PC-3 (cell line): ENCODE measurements around the gene CEACAM19. TPM values are rescaled to one million over a fixed set of nuclear protein-coding genes. Genes with fewer than 3 reads are reported as not detected.

Experiments used
- ATAC-seq: fragments of 200-7000 bp; cut with Tn5 transposase; 2 replicates; pipeline ENCODE4 v1.9.1; 2020; ENCODE audit warnings: mild to moderate bottlenecking, moderate library complexity
- Bru-seq: library from RNA; stranded (reverse); fragments of 400-500 nt; gene quantifications from one replicate; lab custom pipeline; 2021; lab: Mats Ljungman, UMichigan
- BruChase-seq, 2 experiments: library from RNA; stranded (reverse); fragments of 400-500 nt; gene quantifications; one replicate each; lab custom pipeline; 2021; lab: Mats Ljungman, UMichigan
- BruUV-seq: library from RNA; stranded (reverse); fragments of 400-500 nt; replicated peaks from 2 replicates; lab custom pipeline; 2021; lab: Mats Ljungman, UMichigan
- CTCF ChIA-PET: fragments of 300-600 bp; sonication (Branson Sonifier 250); formaldehyde crosslinking; loops from one replicate; lab custom pipeline; 2022; ENCODE audit warnings: antibody characterized with exemption; lab: Charles Lee
- POLR2A ChIA-PET: fragments of 300-600 bp; sonication (Branson Sonifier 250); formaldehyde crosslinking; loops from one replicate; lab custom pipeline; 2022; ENCODE audit warnings: antibody characterized with exemption; ENCODE audit not compliant: unreplicated experiment; lab: Charles Lee
- DNase-seq: peaks from one replicate; pipeline ENCODE4 v3.0.0-alpha.2; 2015
- H2AFZ ChIP-seq: fragments of 300-600 bp; sonication (generic); 2 replicates; pipeline ENCODE4 v1.6.0; 2016; ENCODE audit warnings: antibody characterized with exemption, low read length
- H3F3A ChIP-seq: fragments of 300-600 bp; sonication (generic); one replicate; pipeline ENCODE4 v1.6.0; 2017; ENCODE audit warnings: antibody characterized with exemption, low read length, control low read depth, mild to moderate bottlenecking; ENCODE audit not compliant: unreplicated experiment
- H3K27ac ChIP-seq: fragments of 300-600 bp; sonication (generic); 2 replicates; pipeline ENCODE4 v1.5.1; 2016; ENCODE audit warnings: mild to moderate bottlenecking, low read length
- H3K27me3 ChIP-seq: fragments of 300-600 bp; sonication (generic); 2 replicates; pipeline ENCODE4 v1.6.1; 2016; ENCODE audit warnings: low read length, mixed read lengths
- H3K36me3 ChIP-seq: fragments of 300-600 bp; sonication (generic); 2 replicates; pipeline ENCODE4 v1.6.1; 2016; ENCODE audit warnings: low read depth, mixed run types, low read length, mixed read lengths
- H3K4me1 ChIP-seq: fragments of 300-600 bp; sonication (generic); 2 replicates; pipeline ENCODE4 v1.5.1; 2016; ENCODE audit warnings: low read length; ENCODE audit not compliant: insufficient read depth
- H3K4me2 ChIP-seq: fragments of 300-600 bp; sonication (generic); 2 replicates; pipeline ENCODE4 v1.6.0; 2016; ENCODE audit warnings: low read length
- H3K4me3 ChIP-seq: fragments of 300-600 bp; sonication (generic); 2 replicates; pipeline ENCODE4 v1.5.1; 2016; ENCODE audit warnings: mild to moderate bottlenecking, low read length, mixed read lengths
- H3K79me2 ChIP-seq: fragments of 300-600 bp; sonication (generic); 2 replicates; pipeline ENCODE4 v1.6.1; 2017; ENCODE audit warnings: low read length, mixed read lengths
- H3K9ac ChIP-seq: fragments of 300-600 bp; sonication (generic); 2 replicates; pipeline ENCODE4 v1.6.0; 2016; ENCODE audit warnings: mild to moderate bottlenecking, low read length
- H3K9me2 ChIP-seq: fragments of 300-600 bp; sonication (generic); replicated peaks from 2 replicates; pipeline ENCODE4 v1.6.1; 2016; ENCODE audit warnings: mixed run types, low read length, mixed read lengths
- H3K9me3 ChIP-seq: fragments of 300-600 bp; sonication (generic); 2 replicates; pipeline ENCODE4 v1.6.1; 2016; ENCODE audit warnings: low read length, mixed read lengths
- H4K20me1 ChIP-seq: fragments of 300-600 bp; sonication (generic); 2 replicates; pipeline ENCODE4 v1.6.1; 2016; ENCODE audit warnings: low read length, mixed read lengths
- CTCF ChIP-seq: fragments of 300-600 bp; sonication (generic); conservative IDR thresholded peaks from 2 replicates; pipeline ENCODE4 v1.5.1; 2017; ENCODE audit warnings: antibody characterized with exemption, low read depth, mild to moderate bottlenecking, low read length
- EZH2 ChIP-seq: fragments of 300-600 bp; sonication (generic); IDR thresholded peaks from one replicate; pipeline ENCODE4 v1.6.1; 2017; ENCODE audit warnings: antibody characterized with exemption, mild to moderate bottlenecking, low read length; ENCODE audit not compliant: unreplicated experiment
- EZH2phosphoT487 ChIP-seq: fragments of 300-600 bp; sonication (generic); IDR thresholded peaks from 2 replicates; pipeline ENCODE4 v1.6.1; 2018; ENCODE audit warnings: mild to moderate bottlenecking, antibody characterized with exemption, low read length, borderline replicate concordance
- intact Hi-C: fragments of 100-400 bp; cut with micrococcal nuclease; formaldehyde crosslinking; loops from 2 replicates; pipeline ENCODE4 v1.9.0; 2023
- long read RNA-seq: library from polyadenylated mRNA; unstranded; transcript quantifications from one replicate; pipeline ENCODE4 v2.0.0, GENCODE V29; 2021; ENCODE audit not compliant: unreplicated experiment
- total RNA-seq: library from RNA; depleted of rRNA; stranded (reverse); fragments of >200 nt; gene quantifications from 2 replicates; pipeline ENCODE4 v1.2.3, GENCODE V29; 2014; rRNA removed

CEACAM19 gene
- total RNA-seq (2.2 and 4.3 TPM in 2 replicates), Bru-seq, nascent RNA (percentile 40 among the genes with signal in this experiment), BruChase-seq, experiment 1, labeled RNA remaining after a 6-hour chase (percentile 62 among the genes with signal in this experiment), BruChase-seq, experiment 2, labeled RNA remaining after a 2-hour chase (percentile 60 among the genes with signal in this experiment)
- long read RNA-seq, partial matches to known transcripts: 1 of 5 reads
- long read RNA-seq, other reads (novel, unspliced or antisense): 4 of 5 reads

GRCh38 chr19:44671400-44671799 is at the start of gene CEACAM19:
Gene CEACAM19 (plus strand): TSS chr19:44671482. CDS start chr19:44671932, 450 bp downstream.
- H3K4me3 ChIP-seq: no peak within 1 kb of the TSS
- CTCF ChIA-PET: no interaction called here
- POLR2A ChIA-PET: no interaction called here
- intact Hi-C loops: no loop called here
- H3K4me2 ChIP-seq: peak within 1 kb of the TSS; percentile 44
- peaks cover 9% of the 10 kb centered on the region for H3K4me1 ChIP-seq
- no peak within 1 kb of the TSS for H2AFZ ChIP-seq
- H3F3A ChIP-seq: no peaks in the 10 kb centered on the region
- H3K9ac ChIP-seq: peak within 1 kb of the TSS; percentile 45; the same call in 1 of the 2 replicates
- no peaks in the 10 kb centered on the region for H3K27me3 ChIP-seq
- no peaks in the 10 kb centered on the region for H4K20me1 ChIP-seq
- TF ChIP-seq CTCF (no peak), EZH2 (no peak), EZH2phosphoT487 (no peak)
- no peaks in the 10 kb centered on the region for H3K36me3 ChIP-seq
- ATAC-seq: peak; percentile 65
- no peaks in the 10 kb centered on the region for H3K79me2 ChIP-seq
- H3K9me2 ChIP-seq: no peaks in the 10 kb centered on the region
- peak; percentile 84 for DNase-seq
- BruUV-seq: no TSS peak
- H3K9me3 ChIP-seq: no peaks in the 10 kb centered on the region
- peak within 1 kb of the TSS; percentile 74 for H3K27ac ChIP-seq

GRCh38 chr19:44623080-44623479 is 48.2 kb upstream of the CEACAM19 start:
- Histone ChIP-seq H3K9ac (no peak overlapping the region), H3K4me3 (no peak overlapping the region), H3K4me2 (no peak overlapping the region), H3K36me3 (peaks cover 4% of the 10 kb centered on the region; the same call in 1 of the 2 replicates), H3K9me3 (no peaks in the 10 kb centered on the region), H3K79me2 (no peaks in the 10 kb centered on the region), H3K9me2 (no peaks in the 10 kb centered on the region), H2AFZ (no peak overlapping the region), H3K27me3 (no peaks in the 10 kb centered on the region), H3K27ac (no peak overlapping the region), H3F3A (no peaks in the 10 kb centered on the region), H3K4me1 (peaks cover 23% of the 10 kb centered on the region), H4K20me1 (no peaks in the 10 kb centered on the region)
- ATAC-seq: no peak
- DNase-seq: peak; percentile 9
- TF ChIP-seq EZH2phosphoT487: no peak
- TF ChIP-seq EZH2: no peak
- TF ChIP-seq CTCF: no peak
- intact Hi-C loops: no loop called here
- POLR2A ChIA-PET: no interaction called here
- BruUV-seq: no TSS peak
- CTCF ChIA-PET: no interaction called here

GRCh38 chr19:44623626-44624025 is 47.7 kb upstream of the CEACAM19 start:
- Histone ChIP-seq H2AFZ (no peak overlapping the region), H3F3A (no peaks in the 10 kb centered on the region), H3K4me3 (no peak overlapping the region), H3K36me3 (peaks cover 4% of the 10 kb centered on the region; the same call in 1 of the 2 replicates), H3K27me3 (no peaks in the 10 kb centered on the region), H4K20me1 (no peaks in the 10 kb centered on the region), H3K4me1 (peaks cover 23% of the 10 kb centered on the region), H3K9me3 (no peaks in the 10 kb centered on the region), H3K79me2 (no peaks in the 10 kb centered on the region), H3K27ac (no peak overlapping the region), H3K9me2 (no peaks in the 10 kb centered on the region), H3K4me2 (no peak overlapping the region), H3K9ac (no peak overlapping the region)
- BruUV-seq: no TSS peak
- ATAC-seq: no peak
- no peak for DNase-seq
- ChIA-PET POLR2A (no interaction called here), CTCF (no interaction called here)
- intact Hi-C loops: no loop called here
- TF ChIP-seq EZH2phosphoT487 (no peak), CTCF (no peak), EZH2 (no peak)
